ENCODE measurements around the gene PARP9. TPM values are rescaled to one million over a fixed set of nuclear protein-coding genes. Genes with fewer than 3 reads are reported as not detected.

PARP9 gene
- total and polyA plus RNA-seq, 2 of the 8 experiments (the other 6 are each of a cell fraction or from before 2014, with no cell fraction given), result 3.7 to 4.5 TPM

DNA sequence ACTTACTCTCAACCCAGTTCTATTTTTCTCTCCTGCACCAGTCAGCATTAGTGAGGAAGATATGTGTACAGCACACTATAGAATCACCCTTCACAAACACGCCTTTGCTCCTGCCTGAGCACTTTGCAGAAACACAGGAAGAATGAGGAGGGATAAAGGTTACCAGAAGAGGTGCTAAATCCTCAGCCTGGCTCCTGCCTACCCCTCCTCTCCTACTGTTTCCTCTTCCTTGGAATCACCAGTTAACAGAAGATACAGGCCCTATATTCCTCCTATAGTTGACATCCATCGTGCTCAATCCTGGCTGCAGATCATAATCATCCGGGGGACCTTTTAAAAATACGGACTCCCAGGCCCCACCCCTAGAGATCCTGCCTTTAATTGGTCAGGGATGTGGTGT, 42.2 kb upstream of the PARP9 start:
- POLR2A ChIA-PET (ENCODE audit: partially characterized antibody), result no interaction called here
- no peaks in the 10 kb centered on the region for H3K36me3 ChIP-seq (ENCODE audit: control insufficient read depth in 2 of 4, insufficient read depth in 4 of 4, low read length in 3 of 4)
- H4K8ac ChIP-seq (ENCODE audit: extremely low read depth, insufficient read depth, low read length), result no peak overlapping the region; the same call in 1 of the 2 replicates
- no peak overlapping the region for H4K5ac ChIP-seq (ENCODE audit: insufficient read length, low read depth, low read length)
- H4K20me1 ChIP-seq (replicated peaks in 1 of 2; ENCODE audit: control insufficient read depth in 1 of 2, insufficient read depth in 2 of 2, low read length in 2 of 2), result no peaks in the 10 kb centered on the region
- H2BK12ac ChIP-seq (ENCODE audit: low read depth, low read length), result no peak overlapping the region
- H2AFZ ChIP-seq (ENCODE audit: low read length), result peak overlapping the region; percentile 6; the same call in 1 of the 2 replicates
- FAIRE-seq (no peak), DNase-seq (ENCODE audit: low read depth in 1 of 2, low spot score in 2 of 2) (no peak)
- H3K18ac ChIP-seq (ENCODE audit: extremely low read depth, low read length), result no peak overlapping the region
- H3K4me3 ChIP-seq (ENCODE audit: extremely low read depth in 1 of 4, insufficient read depth in 2 of 4, low read depth in 3 of 4, low read length in 4 of 4), result no peak overlapping the region
- CTCF ChIA-PET (ENCODE audit: partially characterized antibody), result interaction anchor here (1.0 kb wide), 1 partner anchor 74 kb away, joined by 3 read pairs; the partner anchor contains the start of gene PARP14
- H2BK5ac ChIP-seq (ENCODE audit: low read depth, low read length), result no peak overlapping the region
- no peaks in the 10 kb centered on the region for H3K27me3 ChIP-seq (replicated peaks in 1 of 4; ENCODE audit: control insufficient read depth in 3 of 4, extremely low read depth in 1 of 4, insufficient read depth in 3 of 4, low read length in 3 of 4)
- 91% methylated on average over 4 of the region's 4 CpGs; no CpG with 5 or more reads in 1 of the 2 experiments for WGBS, 2 experiments (ENCODE audit: extremely low coverage in 1 of 2, insufficient coverage in 1 of 2, insufficient read length in 1 of 2, insufficient replicate concordance in 2 of 2, low coverage in 1 of 2, low lambda C conversion rate in 2 of 2, missing lambda C conversion rate in 1 of 2)
- TF ChIP-seq CHD1 (IDR thresholded peaks at IDR 0.05; ENCODE audit: low read depth, low read length) (no peak), GABPA (IDR thresholded peaks at IDR 0.05; ENCODE audit: borderline replicate concordance, insufficient read depth, low read length) (no peak)
- H2BK20ac ChIP-seq (ENCODE audit: low read length), result no peak overlapping the region
- H2AK5ac ChIP-seq (ENCODE audit: low read depth, low read length), result no peak overlapping the region
- H3K79me1 ChIP-seq (ENCODE audit: low read depth, low read length), result no peaks in the 10 kb centered on the region
- no peak overlapping the region for H3K9ac ChIP-seq (replicated peaks in 1 of 4; ENCODE audit: extremely low read depth in 1 of 4, low read depth in 3 of 4, low read length in 3 of 4)
- no peak overlapping the region for H4K91ac ChIP-seq (replicated peaks; ENCODE audit: insufficient read length, low read length)
- H3K23me2 ChIP-seq (ENCODE audit: low read depth, low read length), result no peaks in the 10 kb centered on the region
- no peak overlapping the region for H2BK15ac ChIP-seq (ENCODE audit: low read length)
- no peak overlapping the region for H3K14ac ChIP-seq (ENCODE audit: insufficient read length)
- H3K4me1 ChIP-seq (replicated peaks in 1 of 4; ENCODE audit: control insufficient read depth in 3 of 4, insufficient read depth in 4 of 4, low read length in 3 of 4), result peaks cover 0 to 7% (median 0%) of the 10 kb centered on the region in 4 experiments; a peak in 1 of 7 replicates
- no peak overlapping the region for H3K4me2 ChIP-seq (ENCODE audit: insufficient read depth in 1 of 2, low read depth in 2 of 2, low read length in 2 of 2)
- H3K23ac ChIP-seq (ENCODE audit: insufficient read length), result no peak overlapping the region
- H2BK120ac ChIP-seq (replicated peaks; ENCODE audit: low read depth, low read length), result no peak overlapping the region
- H3K4ac ChIP-seq (replicated peaks; ENCODE audit: insufficient read length, low read depth, low read length), result no peak overlapping the region
- H3K9me3 ChIP-seq (ENCODE audit: insufficient read depth in 2 of 2, low read depth in 1 of 2, low read length in 1 of 2), result no peaks in the 10 kb centered on the region
- no peak overlapping the region for H3K27ac ChIP-seq (ENCODE audit: low read depth, low read length)
- no peak overlapping the region for H3K56ac ChIP-seq (replicated peaks; ENCODE audit: insufficient read length, low read depth, low read length)
- H3K79me2 ChIP-seq (ENCODE audit: control insufficient read depth in 1 of 2, insufficient read depth in 2 of 2, low read length in 2 of 2), result no peaks in the 10 kb centered on the region
